Motor neuron (in vitro differentiated cells): ENCODE results near the gene CRYBG1. TPM values are rescaled to one million over a fixed set of nuclear protein-coding genes. Genes with fewer than 3 reads are reported as not detected.
"Not testable (repeated sequence)": the region's sequence is repeated elsewhere in the genome, so short reads cannot be mapped to it uniquely, and the experiment has no call there.

Source experiments
- ATAC-seq, 8 experiments: fragments of 200-7000 bp; cut with Tn5 transposase; replicated peaks in 6 of 8; 2 replicates each; pipeline ENCODE4 v1.8.0; 2021; ENCODE audit warnings: mild to moderate bottlenecking in 8 of 8, moderate library complexity in 8 of 8
- H3K27ac ChIP-seq, 2 donors: fragments of 250-450 bp; sonication (Bioruptor Pico); 2 replicates each; pipeline ENCODE4 v1.9.0; 2021; ENCODE audit warnings: antibody characterized with exemption in 2 of 2, mild to moderate bottlenecking in 2 of 2, moderate library complexity in 1 of 2
- H3K4me1 ChIP-seq, 2 donors: fragments of 250-450 bp; sonication (Bioruptor Pico); replicated peaks in 1 of 2; 2 replicates each; pipeline ENCODE4 v1.6.1; 2021; ENCODE audit warnings: antibody characterized with exemption in 2 of 2, mild to moderate bottlenecking in 2 of 2, moderate library complexity in 1 of 2
- H3K4me3 ChIP-seq, 5 donors: fragments of 250-450 bp; sonication (Bioruptor Pico); 2 replicates each; pipeline ENCODE4 v1.9.0; 2021; ENCODE audit warnings: antibody characterized with exemption in 5 of 5, mild to moderate bottlenecking in 5 of 5, moderate library complexity in 4 of 5
- WGBS, 10 experiments: fragments of 450-650 bp; shearing (Covaris generic); methylation state at CpG; one replicate each; pipeline ENCODE4 v1.0.0; 2022; 5-methylcytosine and 5-hydroxymethylcytosine counted together
- in situ Hi-C, 9 experiments: fragments of 400-800 bp; cut with MboI; loops; one replicate each; pipeline ENCODE4 v1.15.0; 2021; ENCODE audit warnings: low sequenced_read_pairs in 9 of 9, low pct_unique_long_range_greater_than_20kb in 2 of 9; ENCODE audit not compliant: unreplicated experiment in 9 of 9
- total RNA-seq, 8 experiments: library from RNA; unstranded; fragments of 300-600 nt; gene quantifications; 2 replicates each; pipeline versions ENCODE4 v1.2.3 to v1.2.4, GENCODE V29; 2022

The CRYBG1 gene
- total RNA-seq, 8 experiments from 2014 or later = 0.42 to 11.6 (median 0.67) TPM

DNA sequence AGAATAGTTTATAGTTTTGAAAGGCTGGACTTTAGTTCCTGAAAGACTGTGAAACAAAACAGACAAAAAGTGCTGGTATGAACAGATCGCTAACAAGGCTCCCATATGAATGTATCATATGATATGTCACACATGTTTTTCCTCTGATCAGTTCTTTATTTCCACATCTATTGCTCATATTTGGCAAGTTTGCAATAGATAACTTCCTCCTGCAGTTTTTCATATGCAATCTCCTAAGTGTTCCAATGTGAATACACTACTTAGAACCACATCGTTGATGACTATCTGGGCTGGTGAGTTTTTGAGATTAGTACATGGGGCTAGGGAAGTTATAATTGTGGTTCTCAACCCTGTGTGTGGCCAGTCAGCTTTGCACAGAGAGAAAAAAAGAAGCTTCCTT, 23.1 kb downstream of the CRYBG1 start:
- no peaks in the 10 kb centered on the region for H3K4me1 ChIP-seq
- in situ Hi-C loops = no loop called here
- WGBS, 10 experiments = 0 to 100% (median 100%) methylated on average over 1 to 2 of the region's 2 CpGs; no CpG with 5 or more reads in 1 of the 10 experiments
- no peak for ATAC-seq
- H3K4me3 ChIP-seq = no peak overlapping the region
- H3K27ac ChIP-seq = no peak overlapping the region

DNA sequence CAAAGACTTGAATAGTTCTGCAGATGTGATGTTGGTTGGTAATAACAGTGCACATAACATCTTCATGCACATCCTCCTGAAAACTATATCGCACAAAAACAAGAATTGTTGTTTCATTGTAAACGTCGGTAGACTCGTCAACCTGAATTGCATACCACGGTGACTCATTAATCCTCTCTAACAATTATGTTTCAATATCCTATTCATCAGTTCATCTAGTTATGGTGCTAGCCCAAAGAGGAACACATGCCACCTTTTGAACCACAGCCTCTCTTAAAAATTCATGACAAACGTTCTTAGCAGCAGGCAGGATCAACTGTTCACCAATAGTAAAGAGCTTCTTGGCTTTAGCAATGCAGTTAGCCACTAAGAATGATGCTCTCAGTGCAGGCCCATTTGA, 25.0 kb downstream of the CRYBG1 start:
- Histone ChIP-seq H3K4me1 (no peaks in the 10 kb centered on the region), H3K4me3 (no peak overlapping the region), H3K27ac (no peak overlapping the region)
- in situ Hi-C loops = no loop called here
- 20 to 100% (median 83%) methylated on average over 1 to 6 of the region's 6 CpGs; no CpG with 5 or more reads in 1 of the 10 experiments for WGBS, 10 experiments
- ATAC-seq = no peak

DNA sequence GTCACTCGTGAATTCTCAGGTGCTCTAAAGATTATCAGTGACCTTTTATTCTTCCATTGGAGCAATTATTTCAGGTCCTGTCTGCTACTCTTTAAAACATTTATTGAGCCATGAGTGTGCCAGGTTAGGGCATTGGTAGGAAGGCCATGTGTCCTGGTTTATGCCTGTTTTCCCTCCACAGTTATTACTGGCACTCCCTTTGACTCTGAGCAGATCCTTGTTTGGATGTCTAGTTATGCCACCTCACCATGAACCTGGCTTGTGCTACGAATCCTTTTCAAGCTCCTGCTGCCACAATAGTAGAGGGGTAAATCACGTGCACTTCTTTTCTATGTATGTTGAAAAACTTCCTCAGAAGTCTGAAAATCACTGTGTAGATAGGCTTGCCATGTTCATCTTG, 27.4 kb downstream of the CRYBG1 start:
- WGBS, 10 experiments = 29 to 100% (median 77%) methylated on average over 1 to 3 of the region's 3 CpGs; no CpG with 5 or more reads in 1 of the 10 experiments
- in situ Hi-C loops = no loop called here
- no peaks in the 10 kb centered on the region for H3K4me1 ChIP-seq
- no peak overlapping the region for H3K27ac ChIP-seq
- no peak overlapping the region for H3K4me3 ChIP-seq
- ATAC-seq = no peak

DNA sequence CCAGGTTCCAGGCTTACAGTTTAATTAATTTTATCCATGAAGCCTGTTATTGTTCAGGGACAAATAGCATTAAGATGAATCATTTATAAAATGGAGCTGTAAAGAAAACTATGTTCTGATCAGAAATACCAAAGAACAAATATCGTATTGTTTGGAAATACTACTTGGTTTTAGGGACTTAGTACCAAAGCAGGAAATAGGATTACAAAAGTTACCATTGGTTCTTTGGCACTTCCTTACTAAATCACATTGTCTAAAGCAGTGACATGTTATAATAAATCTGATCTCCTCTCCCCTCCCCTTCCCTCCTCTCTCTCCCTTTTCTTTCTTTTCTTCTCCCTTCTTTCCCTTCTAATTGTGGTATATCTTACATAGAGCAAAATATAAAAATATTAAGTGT, 29.6 kb downstream of the CRYBG1 start:
- WGBS, 10 experiments = 0 to 100% (median 85%) methylated on average over 1 of the region's 1 CpG
- Histone ChIP-seq H3K4me1 (no peaks in the 10 kb centered on the region), H3K27ac (no peak overlapping the region), H3K4me3 (no peak overlapping the region)
- ATAC-seq = no peak
- in situ Hi-C loops = no loop called here

DNA sequence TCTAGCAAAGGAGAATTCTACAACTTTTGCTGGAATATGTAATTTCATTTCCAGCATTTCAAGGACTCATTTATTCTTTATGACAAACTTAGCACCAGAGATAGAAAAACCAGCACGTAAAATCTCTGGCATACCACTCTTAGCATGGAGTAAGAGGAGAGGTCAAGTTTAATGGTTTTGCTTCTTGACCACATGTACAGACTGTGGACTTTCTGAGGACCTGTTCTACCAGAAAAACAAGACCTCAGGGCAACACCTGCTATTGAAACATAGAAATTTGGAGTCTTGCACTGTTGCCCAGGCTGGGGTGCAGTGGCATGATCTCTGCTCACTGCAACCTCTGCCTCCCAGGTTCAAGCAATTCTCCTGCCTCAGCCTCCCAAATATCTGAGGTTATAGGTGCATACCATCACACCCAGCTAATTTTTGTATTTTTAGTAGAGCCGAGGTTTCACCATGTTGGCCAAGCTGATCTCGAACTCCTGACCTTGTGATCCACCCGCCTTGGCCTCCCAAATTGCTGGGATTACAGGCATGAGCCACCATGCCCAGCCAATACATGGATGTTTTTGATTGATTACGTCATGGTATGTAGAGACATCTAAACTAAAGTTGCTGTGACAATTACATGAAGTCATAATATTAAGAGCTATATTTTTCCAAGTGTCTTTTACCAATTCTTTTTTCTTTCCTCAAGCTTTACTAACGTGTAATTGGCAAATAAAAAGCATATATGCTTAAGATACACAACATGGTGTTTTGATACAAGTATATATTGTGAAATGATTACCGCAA, 36.1 kb downstream of the CRYBG1 start:
- 8 to 92% (median 81%) methylated on average over 1 to 6 of the region's 7 CpGs for WGBS, 10 experiments
- Histone ChIP-seq H3K4me1 (no peaks in the 10 kb centered on the region), H3K4me3 (no peak overlapping the region), H3K27ac (no peak overlapping the region)
- in situ Hi-C loops = no loop called here
- ATAC-seq = no peak

DNA sequence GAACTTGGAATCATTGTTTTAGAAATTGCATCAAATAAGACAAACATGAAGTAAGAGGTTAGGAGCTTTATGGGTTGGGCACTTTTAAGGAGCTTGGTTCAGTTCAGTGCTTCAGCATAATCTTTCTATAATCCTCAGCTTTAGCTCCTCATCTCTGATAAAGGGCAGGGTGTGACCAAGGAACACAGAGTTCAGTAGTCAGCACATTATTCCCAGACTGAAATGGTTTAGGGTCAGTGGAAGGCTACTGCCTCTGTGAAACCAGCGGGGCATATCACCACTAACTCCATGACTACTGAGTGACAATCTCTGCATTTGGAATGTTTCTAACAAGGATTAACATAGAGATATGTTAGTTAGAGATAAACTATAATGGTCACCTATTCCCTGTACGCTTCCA, 36.9 kb downstream of the CRYBG1 start:
- Histone ChIP-seq H3K4me1 (no peaks in the 10 kb centered on the region), H3K4me3 (no peak overlapping the region), H3K27ac (no peak overlapping the region)
- 0 to 100% (median 83%) methylated on average over 1 to 2 of the region's 2 CpGs; no CpG with 5 or more reads in 1 of the 10 experiments for WGBS, 10 experiments
- ATAC-seq = peak in 2 of 8 experiments; percentile 41 to 79
- in situ Hi-C loops = no loop called here

DNA sequence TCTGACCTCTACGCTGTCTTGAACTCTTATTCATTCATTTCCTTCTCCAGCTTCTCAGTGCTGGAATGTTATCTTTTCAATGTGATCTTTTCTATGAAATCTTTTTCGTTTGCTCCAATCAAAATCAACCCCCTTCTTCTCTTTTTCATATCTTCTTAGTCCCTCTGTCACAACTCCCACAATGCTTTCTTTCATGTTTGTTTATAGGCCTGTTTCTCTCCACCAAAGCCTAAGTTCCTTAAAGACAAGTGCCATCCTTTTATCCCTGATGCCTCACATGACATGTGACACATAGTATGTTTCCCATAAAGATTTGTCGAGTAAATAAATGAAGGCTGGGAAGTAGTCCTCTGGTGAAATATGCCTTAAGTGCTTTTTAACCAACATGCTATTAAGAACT, 38.1 kb downstream of the CRYBG1 start:
- Histone ChIP-seq H3K4me1 (no peaks in the 10 kb centered on the region), H3K4me3 (no peak overlapping the region), H3K27ac (no peak overlapping the region)
- WGBS, 10 experiments = 44 to 85% (median 65%) methylated on average over 2 to 3 of the region's 3 CpGs
- in situ Hi-C loops = no loop called here
- no peak for ATAC-seq

DNA sequence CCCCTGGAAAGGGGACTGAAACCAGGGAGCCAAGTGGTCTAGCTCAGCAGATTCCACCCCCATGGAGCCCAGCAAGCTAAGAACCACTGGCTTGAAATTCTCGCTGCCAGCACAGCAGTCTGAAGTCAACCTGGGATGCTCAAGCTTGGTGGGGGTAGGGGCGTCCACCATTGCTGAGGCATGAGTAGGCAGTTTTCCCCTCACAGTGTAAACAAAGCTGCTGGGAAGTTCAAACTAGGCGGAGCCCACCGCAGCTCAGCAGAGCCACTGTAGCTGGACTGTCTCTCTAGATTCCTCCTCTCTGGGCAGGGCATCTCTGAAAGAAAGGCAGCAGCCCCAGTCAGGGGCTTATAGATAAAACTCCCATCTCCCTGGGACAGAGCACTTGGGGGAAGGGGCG, 44.5 kb downstream of the CRYBG1 start:
- in situ Hi-C loops, H3K4me3 ChIP-seq, H3K4me1 ChIP-seq, H3K27ac ChIP-seq: not testable (repeated sequence)
- WGBS, 10 experiments = 40 to 100% (median 65%) methylated on average over 1 to 3 of the region's 5 CpGs; no CpG with 5 or more reads in 4 of the 10 experiments
- ATAC-seq = peak in 1 of 8 experiments; percentile 50

DNA sequence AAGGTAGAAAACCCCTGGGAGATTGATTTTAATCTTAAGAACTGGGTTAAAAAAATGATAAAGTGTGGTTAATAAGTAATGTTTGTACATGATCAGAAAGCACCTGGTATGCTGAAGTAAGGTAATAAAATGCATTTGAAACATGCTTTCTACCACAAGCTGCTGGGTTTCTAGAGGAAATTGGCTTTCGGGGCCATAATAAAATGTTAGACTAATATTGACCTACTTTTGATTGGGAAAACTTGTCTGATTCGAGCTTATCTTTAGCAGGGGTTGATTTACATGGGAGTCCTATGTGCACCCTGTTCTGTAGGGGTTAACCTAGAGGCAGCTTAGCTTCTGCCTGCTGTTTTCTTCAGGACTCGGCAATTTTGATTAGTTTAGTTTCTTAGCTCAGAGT, 50.5 kb downstream of the CRYBG1 start:
- in situ Hi-C loops = no loop called here
- Histone ChIP-seq H3K4me1 (no peaks in the 10 kb centered on the region), H3K4me3 (no peak overlapping the region), H3K27ac (no peak overlapping the region)
- 11 to 100% (median 54%) methylated on average over 1 to 3 of the region's 3 CpGs; no CpG with 5 or more reads in 2 of the 10 experiments for WGBS, 10 experiments
- ATAC-seq = no peak

DNA sequence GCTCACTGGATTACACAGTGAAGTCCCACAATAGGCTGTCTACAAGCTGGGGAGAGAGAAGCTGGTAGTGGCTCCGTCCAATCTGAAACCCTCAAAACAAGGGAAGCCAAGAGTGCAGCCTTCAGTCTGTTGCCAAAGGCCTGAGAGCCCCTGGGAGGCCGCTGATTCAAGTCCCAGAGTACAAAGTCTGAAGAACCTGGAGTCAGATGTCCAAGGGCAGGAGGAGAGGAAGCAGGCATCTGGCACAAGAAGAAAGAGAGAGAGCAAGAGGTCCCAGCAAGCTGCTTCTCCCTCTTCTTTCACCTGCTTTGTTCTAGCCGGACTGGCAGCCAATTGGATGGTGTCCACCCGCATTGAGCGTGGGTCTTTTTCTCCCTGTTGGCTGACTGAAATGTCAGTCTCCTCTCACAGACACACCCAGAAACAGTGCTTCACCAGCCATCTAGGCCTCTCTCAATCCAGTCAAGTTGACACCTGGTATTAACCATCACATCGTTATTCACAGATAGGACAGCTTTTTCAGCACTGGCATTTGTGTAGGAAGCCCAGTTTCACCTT, 51.2 kb downstream of the CRYBG1 start:
- no peak overlapping the region for H3K27ac ChIP-seq
- H3K4me3 ChIP-seq = no peak overlapping the region
- no peak for ATAC-seq
- 28 to 100% (median 55%) methylated on average over 1 to 6 of the region's 6 CpGs; no CpG with 5 or more reads in 1 of the 10 experiments for WGBS, 10 experiments
- in situ Hi-C loops = no loop called here
- no peaks in the 10 kb centered on the region for H3K4me1 ChIP-seq

DNA sequence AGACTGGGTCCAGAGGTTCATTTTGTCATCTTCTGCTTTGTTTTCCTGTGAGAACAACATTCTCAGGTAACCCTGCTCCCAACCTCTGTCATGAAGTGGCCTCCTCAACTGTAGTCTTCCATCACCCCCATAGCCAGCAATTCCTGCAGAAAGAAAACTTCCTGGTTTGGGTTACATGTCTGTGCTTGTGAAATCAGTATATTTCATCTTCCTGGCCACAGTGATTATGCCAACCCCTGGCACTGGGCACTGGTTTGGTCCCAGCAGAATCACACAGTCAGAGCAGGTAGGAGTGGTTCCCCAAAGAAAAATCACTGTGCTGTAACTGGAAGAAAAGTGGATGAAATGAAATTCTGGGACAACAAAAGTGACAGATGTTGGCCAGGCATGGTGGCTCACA, 52.5 kb downstream of the CRYBG1 start:
- Histone ChIP-seq H3K4me3 (no peak overlapping the region), H3K4me1 (no peaks in the 10 kb centered on the region), H3K27ac (no peak overlapping the region)
- in situ Hi-C loops = no loop called here
- ATAC-seq = no peak

DNA sequence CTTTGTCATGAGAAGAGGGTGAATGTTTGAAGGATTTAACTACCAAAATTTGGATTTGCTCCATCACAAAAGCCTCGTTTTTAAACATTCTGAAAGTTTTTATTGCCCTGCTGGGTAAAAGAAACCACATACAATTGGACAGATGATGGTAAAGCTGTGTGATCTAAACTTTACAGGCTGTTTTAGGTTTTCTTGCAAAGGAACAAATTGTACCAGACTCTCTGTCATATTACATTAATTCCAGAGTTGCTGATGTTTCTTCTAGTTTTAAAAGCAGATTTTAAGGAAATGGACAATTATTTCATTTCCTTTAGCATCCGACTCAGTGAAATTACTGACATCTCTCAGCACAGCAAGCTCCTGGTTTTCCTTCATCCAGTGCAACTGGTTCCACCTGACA, 53.2 kb downstream of the CRYBG1 start:
- no peak overlapping the region for H3K27ac ChIP-seq
- in situ Hi-C loops = no loop called here
- no peak overlapping the region for H3K4me3 ChIP-seq
- no peaks in the 10 kb centered on the region for H3K4me1 ChIP-seq
- no peak for ATAC-seq
- WGBS, 10 experiments = 0 to 100% (median 40%) methylated on average over 1 to 2 of the region's 2 CpGs; no CpG with 5 or more reads in 1 of the 10 experiments

DNA sequence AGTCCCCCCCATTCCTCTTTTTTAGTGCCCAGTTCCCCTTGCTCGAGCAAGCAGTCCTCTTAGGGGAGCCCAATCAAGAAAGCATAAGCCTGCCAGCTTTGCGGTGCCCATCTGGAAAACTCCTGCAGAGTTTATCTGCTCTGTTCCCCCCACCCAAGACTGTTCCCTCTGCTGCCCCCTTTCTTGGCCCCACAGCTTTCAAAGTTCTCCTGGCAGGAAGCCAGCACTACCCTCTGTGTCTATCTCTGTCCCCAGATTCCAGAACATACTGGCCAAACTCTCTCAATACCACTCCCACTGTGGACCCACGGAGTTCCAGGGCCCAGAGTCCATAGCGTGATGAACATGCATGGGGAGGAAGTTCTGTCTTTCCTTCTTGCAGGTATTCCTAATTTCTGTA, 55.4 kb downstream of the CRYBG1 start:
- Histone ChIP-seq H3K4me1 (peaks cover 0 to 3% of the 10 kb centered on the region in 2 donors), H3K27ac (no peak overlapping the region), H3K4me3 (no peak overlapping the region)
- 0 to 100% (median 83%) methylated on average over 1 of the region's 4 CpGs; no CpG with 5 or more reads in 5 of the 10 experiments for WGBS, 10 experiments
- in situ Hi-C loops = no loop called here
- no peak for ATAC-seq
